GM18951 (cell line): ENCODE data around the gene VCPKMT.

Source experiments
- POLR2A ChIP-seq: IDR thresholded peaks from 4 replicates; pipeline ENCODE4 v1.6.1; 2011; ENCODE audit warnings: mild to moderate bottlenecking; ENCODE audit not compliant: insufficient read length, insufficient read depth; ENCODE audit errors: extremely low read depth
- in situ Hi-C: fragments of 300-500 bp; cut with MboI; formaldehyde crosslinking; loops from one replicate; pipeline ENCODE4 v1.12.0; 2022; ENCODE audit warnings: low sequenced_read_pairs, mixed read lengths, inconsistent platforms; ENCODE audit not compliant: unreplicated experiment

VCPKMT gene

GRCh38 chr14:50107850-50108249, 8.5 kb downstream of the VCPKMT start:
- no peak for TF ChIP-seq POLR2A
- in situ Hi-C loops, result loop anchor here (25.0 kb wide), 1 partner anchor 471 kb away; the partner anchor contains the start of gene DNAAF2

DNA sequence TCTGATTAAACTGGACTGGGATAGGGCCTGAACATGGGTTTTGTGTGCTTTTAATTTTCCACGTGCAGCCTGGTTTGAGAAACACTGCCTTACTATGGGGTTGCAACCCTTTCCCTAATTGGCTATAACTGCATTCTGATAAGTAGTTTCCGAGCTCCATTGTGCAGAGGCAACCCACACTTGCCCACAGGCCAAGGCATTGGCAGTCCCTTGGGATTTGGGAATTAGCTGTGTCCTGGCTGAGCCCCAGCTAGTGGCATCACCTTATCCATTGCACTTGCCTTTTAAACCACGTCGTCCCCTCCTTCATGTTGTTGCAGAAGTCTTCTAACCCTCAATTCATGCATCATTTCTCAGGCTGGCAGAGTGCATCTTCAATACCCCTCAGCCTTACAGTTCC, 10.2 kb downstream of the VCPKMT start:
- no peak for TF ChIP-seq POLR2A
- in situ Hi-C loops, result loop anchor here (25.0 kb wide), 1 partner anchor 469 kb away; the partner anchor contains the start of gene DNAAF2

GRCh38 chr14:50103558-50103957, 12.8 kb downstream of the VCPKMT start:
- in situ Hi-C loops, result loop anchor here (25.0 kb wide), 1 partner anchor 466 kb away; the partner anchor contains the start of gene DNAAF2

GRCh38 chr14:50101417-50101816, 15.0 kb downstream of the VCPKMT start:
- TF ChIP-seq POLR2A, result no peak
- in situ Hi-C loops, result loop anchor here (25.0 kb wide), 1 partner anchor 464 kb away; the partner anchor contains the start of gene DNAAF2

More at GRCh38 chr14:50103558-50103957, 12.8 kb downstream of the VCPKMT start:
- TF ChIP-seq POLR2A, result no peak

GRCh38 chr14:50100805-50101204, 15.6 kb downstream of the VCPKMT start:
- in situ Hi-C loops, result loop anchor here (25.0 kb wide), 1 partner anchor 464 kb away; the partner anchor contains the start of gene DNAAF2

DNA sequence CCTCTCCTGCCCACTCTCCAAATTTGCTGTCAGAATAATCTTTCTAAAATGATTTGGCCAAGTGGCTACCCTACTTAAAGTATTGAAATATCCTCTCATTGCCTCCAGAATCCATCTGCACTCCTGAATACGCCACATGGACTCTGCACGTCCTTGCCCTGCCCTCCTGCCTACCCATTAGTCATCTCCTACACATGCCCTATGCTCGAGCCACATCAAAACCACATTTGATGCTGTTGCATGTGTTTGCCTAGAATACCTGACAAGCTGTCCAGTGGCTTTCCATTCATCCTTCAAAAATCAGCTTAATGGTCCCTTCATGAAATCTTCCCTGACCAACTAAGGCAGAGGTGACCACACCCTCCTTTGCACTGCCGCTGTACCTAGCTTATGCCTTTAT, 17.0 kb downstream of the VCPKMT start:
- no peak for TF ChIP-seq POLR2A
- in situ Hi-C loops, result loop anchor here (5.0 to 10.0 kb wide), 2 partner anchors 55 to 232 kb away; no protein-coding TSS in a partner anchor

More at GRCh38 chr14:50100805-50101204, 15.6 kb downstream of the VCPKMT start:
- TF ChIP-seq POLR2A, result no peak

DNA sequence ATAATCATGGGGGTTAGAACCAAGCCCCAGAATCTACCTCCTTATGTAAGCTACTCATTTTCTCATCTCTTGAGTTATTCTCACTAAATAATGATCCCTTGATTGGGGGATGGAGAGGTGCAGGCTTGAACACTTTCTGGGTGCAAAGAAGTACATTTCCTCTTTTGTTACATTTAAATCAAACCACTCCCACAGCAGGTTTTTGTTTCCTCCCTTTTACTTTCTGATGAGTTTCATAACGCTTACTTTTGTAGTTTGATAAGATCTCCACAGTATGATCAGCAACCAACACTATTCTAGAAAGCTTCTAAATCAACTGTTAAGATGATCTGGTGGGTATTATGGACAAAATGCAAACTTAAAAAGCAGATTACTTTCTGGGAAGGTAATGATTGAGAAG, 20.5 kb downstream of the VCPKMT start:
- in situ Hi-C loops, result loop anchor here (5.0 to 10.0 kb wide), 2 partner anchors 51 to 229 kb away; no protein-coding TSS in a partner anchor
- TF ChIP-seq POLR2A, result no peak

- in situ Hi-C loops, result loop anchor here (10.0 kb wide), 1 partner anchor 49 kb away; no protein-coding TSS in a partner anchor
- no peak for TF ChIP-seq POLR2A
These were observed 22.2 kb downstream of the VCPKMT start for GRCh38 chr14:50094056-50094755.

DNA sequence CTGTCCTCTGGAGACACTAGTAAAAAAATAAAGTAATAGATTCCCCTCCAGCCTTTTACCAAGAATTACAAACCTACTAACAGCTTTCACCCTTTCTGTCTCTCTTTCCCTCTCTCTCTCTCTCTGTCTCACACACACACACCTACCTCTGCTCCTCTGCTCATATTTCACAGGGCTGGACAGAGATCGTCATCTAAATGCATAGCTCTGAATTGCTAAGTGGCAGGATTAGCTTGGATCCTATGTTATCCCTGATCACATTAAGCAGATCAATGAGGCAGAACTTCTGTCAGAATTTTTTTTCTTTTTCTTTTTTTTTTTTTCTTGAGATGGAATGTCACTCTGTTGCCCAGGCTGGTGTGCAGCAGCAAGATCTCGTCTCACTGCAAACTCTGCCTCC, 22.9 kb downstream of the VCPKMT start:
- in situ Hi-C loops, result loop anchor here (10.0 kb wide), 1 partner anchor 49 kb away; no protein-coding TSS in a partner anchor
- TF ChIP-seq POLR2A, result no peak

GRCh38 chr14:50092006-50092555, 24.3 kb downstream of the VCPKMT start:
- in situ Hi-C loops, result loop anchor here (10.0 kb wide), 1 partner anchor 47 kb away; no protein-coding TSS in a partner anchor
- TF ChIP-seq POLR2A, result no peak

- in situ Hi-C loops, result loop anchor here (10.0 kb wide), 1 partner anchor 47 kb away; no protein-coding TSS in a partner anchor
- no peak for TF ChIP-seq POLR2A
These were observed 25.0 kb downstream of the VCPKMT start for GRCh38 chr14:50091240-50091913.

DNA sequence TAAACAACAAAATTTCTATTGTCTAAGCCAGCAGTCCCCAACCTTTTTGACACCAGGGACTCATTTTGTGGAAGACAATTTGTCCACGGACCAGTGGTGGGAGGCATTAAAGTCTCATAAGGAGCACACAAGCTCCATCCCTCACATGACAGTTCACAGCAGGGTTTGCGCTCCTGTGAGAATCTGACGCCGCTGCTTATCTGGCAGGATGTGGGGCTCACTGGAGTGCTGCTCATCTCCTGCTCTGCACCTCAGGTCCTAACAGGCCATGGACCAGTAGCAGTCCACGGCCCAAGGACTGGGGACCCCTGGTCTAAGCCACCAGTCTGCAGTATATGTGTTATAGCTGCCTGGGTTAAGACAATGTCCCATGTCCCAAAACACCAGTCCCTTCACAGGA, 27.2 kb downstream of the VCPKMT start:
- TF ChIP-seq POLR2A, result no peak
- in situ Hi-C loops, result no loop called here

- TF ChIP-seq POLR2A, result no peak
These were observed 27.6 kb downstream of the VCPKMT start for GRCh38 chr14:50088731-50089130.

More at GRCh38 chr14:50088731-50089130, 27.6 kb downstream of the VCPKMT start:
- in situ Hi-C loops, result no loop called here
